Smooth muscle cell (in vitro differentiated cells): ENCODE measurements around the gene DGKD. TPM values are rescaled to one million over a fixed set of nuclear protein-coding genes. Genes with fewer than 3 reads are reported as not detected.

ENCODE experiments used
- DNase-seq: peaks from one replicate; lab custom pipeline; 2025; ENCODE audit not compliant: unreplicated experiment; lab: John Stamatoyannopoulos, UW
- H2AFZ ChIP-seq: fragments of 200-600 bp; sonication (generic); 2 replicates; pipeline ENCODE4 v1.6.0; 2016; ENCODE audit warnings: antibody characterized with exemption, low read depth, mild to moderate bottlenecking
- H3F3A ChIP-seq: fragments of 200-600 bp; sonication (generic); 2 replicates; pipeline ENCODE4 v1.6.0; 2017; ENCODE audit warnings: antibody characterized with exemption, low read depth
- H3K27ac ChIP-seq: fragments of 200-600 bp; sonication (generic); 2 replicates; pipeline ENCODE4 v1.5.1; 2016; ENCODE audit warnings: low read depth, mild to moderate bottlenecking
- H3K27me3 ChIP-seq: fragments of 200-600 bp; sonication (generic); 2 replicates; pipeline ENCODE4 v1.6.1; 2016; ENCODE audit warnings: low read depth, mild to moderate bottlenecking
- H3K36me3 ChIP-seq: fragments of 200-600 bp; sonication (generic); 2 replicates; pipeline ENCODE4 v1.5.1; 2016; ENCODE audit warnings: low read depth
- H3K4me1 ChIP-seq: fragments of 200-600 bp; sonication (generic); 2 replicates; pipeline ENCODE4 v1.5.1; 2016; ENCODE audit warnings: low read depth
- H3K4me2 ChIP-seq: fragments of 200-600 bp; sonication (generic); 2 replicates; pipeline ENCODE4 v1.6.0; 2016; ENCODE audit warnings: mild to moderate bottlenecking
- H3K4me3 ChIP-seq: fragments of 200-600 bp; sonication (generic); 2 replicates; pipeline ENCODE4 v1.5.1; 2016; ENCODE audit warnings: mild to moderate bottlenecking
- H3K79me2 ChIP-seq: fragments of 200-600 bp; sonication (generic); 2 replicates; pipeline ENCODE4 v1.6.0; 2016; ENCODE audit warnings: low read depth, mild to moderate bottlenecking
- H3K9ac ChIP-seq: fragments of 200-600 bp; sonication (generic); 2 replicates; pipeline ENCODE4 v1.6.0; 2016; ENCODE audit warnings: low read depth
- H3K9me3 ChIP-seq: fragments of 200-600 bp; sonication (generic); replicated peaks from 2 replicates; pipeline ENCODE4 v1.5.1; 2016; ENCODE audit warnings: low read depth
- H4K20me1 ChIP-seq: fragments of 200-600 bp; sonication (generic); 2 replicates; pipeline ENCODE4 v1.6.0; 2016; ENCODE audit warnings: low read depth
- CTCF ChIP-seq: fragments of 200-600 bp; sonication (generic); IDR thresholded peaks from 2 replicates; pipeline ENCODE4 v1.5.1; 2017; ENCODE audit warnings: borderline replicate concordance, mild to moderate bottlenecking, antibody characterized with exemption; ENCODE audit not compliant: insufficient read depth, poor library complexity, severe bottlenecking
- WGBS: methylation state at CpG from one replicate; pipeline ENCODE4 v1.1.7; 2016; ENCODE audit warnings: low lambda C conversion rate; 5-methylcytosine and 5-hydroxymethylcytosine counted together
- polyA plus RNA-seq: library from polyadenylated mRNA; unstranded; fragments of >200 nt; fragmentation: Nextera tagmentation; extraction: Ambion mirVana; gene quantifications from 2 replicates; pipeline ENCODE4 v1.2.1, GENCODE V29; 2016
- total RNA-seq: library from RNA; depleted of rRNA; stranded (reverse); fragments of >200 nt; gene quantifications from 2 replicates; pipeline ENCODE4 v1.2.3, GENCODE V29; 2014

DGKD gene
- total and polyA plus RNA-seq, 2 experiments from 2014 or later, result 12.2 to 14.2 TPM

- Histone ChIP-seq H3K36me3 (no peaks in the 10 kb centered on the region), H3K79me2 (no peaks in the 10 kb centered on the region), H4K20me1 (no peaks in the 10 kb centered on the region), H3K4me2 (peak overlapping the region; percentile 70), H3K4me1 (peaks cover 21% of the 10 kb centered on the region), H3K4me3 (no peak overlapping the region), H3K9ac (peak overlapping the region; percentile 30), H3K27ac (peak overlapping the region; percentile 95), H2AFZ (no peak overlapping the region), H3K9me3 (no peaks in the 10 kb centered on the region), H3F3A (peaks cover 12% of the 10 kb centered on the region), H3K27me3 (no peaks in the 10 kb centered on the region)
- no peak for TF ChIP-seq CTCF
- DNase-seq, result no peak
- WGBS, result 25% methylated on average over 6 of the region's 6 CpGs
These were observed 135.4 kb downstream of the DGKD start for GRCh38 chr2:233489666-233490065.

- peak overlapping the region; percentile 12 for H2AFZ ChIP-seq
- no peaks in the 10 kb centered on the region for H3K79me2 ChIP-seq
- H3K9ac ChIP-seq, result no peak overlapping the region
- no peaks in the 10 kb centered on the region for H3K36me3 ChIP-seq
- no peak overlapping the region for H3K4me3 ChIP-seq
- H4K20me1 ChIP-seq, result no peaks in the 10 kb centered on the region
- TF ChIP-seq CTCF, result no peak
- peak overlapping the region; percentile 20 for H3K4me2 ChIP-seq
- no peaks in the 10 kb centered on the region for H3K27me3 ChIP-seq
- no peak for DNase-seq
- 96% methylated on average over 7 of the region's 7 CpGs for WGBS
- no peaks in the 10 kb centered on the region for H3K9me3 ChIP-seq
- peaks cover 12% of the 10 kb centered on the region for H3F3A ChIP-seq
- peak overlapping the region; percentile 95 for H3K27ac ChIP-seq
- H3K4me1 ChIP-seq, result peaks cover 21% of the 10 kb centered on the region
These were observed 136.5 kb downstream of the DGKD start for GRCh38 chr2:233490831-233491230.

DNA sequence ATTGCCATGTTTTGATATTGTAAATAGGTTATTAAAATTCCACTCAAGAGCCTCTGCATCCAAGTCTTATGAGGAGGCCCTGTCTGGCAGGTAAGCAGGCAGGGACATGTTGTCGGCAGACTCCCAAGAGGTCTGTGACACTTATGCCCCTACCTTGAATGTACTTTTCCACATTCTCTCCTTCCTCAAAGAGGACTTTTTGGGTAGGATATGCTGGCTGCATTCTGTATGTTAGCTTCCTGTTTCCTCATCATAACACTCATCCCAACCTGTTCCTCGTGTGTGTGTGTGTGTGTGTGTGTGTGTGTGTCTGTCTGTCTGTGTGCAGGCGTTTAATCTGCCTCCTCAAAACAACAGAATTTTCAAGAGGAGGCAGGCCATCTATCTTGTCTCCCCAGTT lies 137.0 kb downstream of the DGKD start:
- Histone ChIP-seq H4K20me1 (no peaks in the 10 kb centered on the region), H3K4me3 (no peak overlapping the region), H3K4me2 (no peak overlapping the region), H3K9me3 (no peaks in the 10 kb centered on the region), H3K27me3 (no peaks in the 10 kb centered on the region), H3K4me1 (peaks cover 21% of the 10 kb centered on the region), H3F3A (peaks cover 12% of the 10 kb centered on the region), H3K9ac (no peak overlapping the region), H2AFZ (no peak overlapping the region), H3K27ac (peak overlapping the region; percentile 95), H3K79me2 (no peaks in the 10 kb centered on the region), H3K36me3 (no peaks in the 10 kb centered on the region)
- no peak for DNase-seq
- no peak for TF ChIP-seq CTCF
- 87% methylated on average over 3 of the region's 3 CpGs for WGBS

- Histone ChIP-seq H3K4me2 (no peak overlapping the region), H3K4me3 (no peak overlapping the region), H3K79me2 (no peaks in the 10 kb centered on the region), H3K9ac (peak overlapping the region; percentile 8), H3K9me3 (no peaks in the 10 kb centered on the region), H3K36me3 (no peaks in the 10 kb centered on the region), H4K20me1 (no peaks in the 10 kb centered on the region), H2AFZ (no peak overlapping the region), H3K27ac (peak overlapping the region; percentile 95), H3K4me1 (peaks cover 15% of the 10 kb centered on the region), H3F3A (peaks cover 12% of the 10 kb centered on the region), H3K27me3 (no peaks in the 10 kb centered on the region)
- TF ChIP-seq CTCF, result no peak
- DNase-seq, result no peak
- 85% methylated on average over 4 of the region's 4 CpGs for WGBS
These were observed 137.8 kb downstream of the DGKD start for GRCh38 chr2:233492078-233492477.
